ENCODE measurements around the gene ZNF248.

GRCh38 chr10:37754538-37755323, 102.7 kb downstream of the ZNF248 start:
- no peak for TF ChIP-seq POLR2A (IDR thresholded peaks at IDR 0.05)
- TF ChIP-seq, protein P1, sequence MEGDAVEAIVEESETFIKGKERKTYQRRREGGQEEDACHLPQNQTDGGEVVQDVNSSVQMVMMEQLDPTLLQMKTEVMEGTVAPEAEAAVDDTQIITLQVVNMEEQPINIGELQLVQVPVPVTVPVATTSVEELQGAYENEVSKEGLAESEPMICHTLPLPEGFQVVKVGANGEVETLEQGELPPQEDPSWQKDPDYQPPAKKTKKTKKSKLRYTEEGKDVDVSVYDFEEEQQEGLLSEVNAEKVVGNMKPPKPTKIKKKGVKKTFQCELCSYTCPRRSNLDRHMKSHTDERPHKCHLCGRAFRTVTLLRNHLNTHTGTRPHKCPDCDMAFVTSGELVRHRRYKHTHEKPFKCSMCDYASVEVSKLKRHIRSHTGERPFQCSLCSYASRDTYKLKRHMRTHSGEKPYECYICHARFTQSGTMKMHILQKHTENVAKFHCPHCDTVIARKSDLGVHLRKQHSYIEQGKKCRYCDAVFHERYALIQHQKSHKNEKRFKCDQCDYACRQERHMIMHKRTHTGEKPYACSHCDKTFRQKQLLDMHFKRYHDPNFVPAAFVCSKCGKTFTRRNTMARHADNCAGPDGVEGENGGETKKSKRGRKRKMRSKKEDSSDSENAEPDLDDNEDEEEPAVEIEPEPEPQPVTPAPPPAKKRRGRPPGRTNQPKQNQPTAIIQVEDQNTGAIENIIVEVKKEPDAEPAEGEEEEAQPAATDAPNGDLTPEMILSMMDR (IDR thresholded peaks at IDR 0.05) = peak; percentile 60 to 70 (median 62)
